ENCODE data around the gene LRRC61.

LRRC61 gene

DNA sequence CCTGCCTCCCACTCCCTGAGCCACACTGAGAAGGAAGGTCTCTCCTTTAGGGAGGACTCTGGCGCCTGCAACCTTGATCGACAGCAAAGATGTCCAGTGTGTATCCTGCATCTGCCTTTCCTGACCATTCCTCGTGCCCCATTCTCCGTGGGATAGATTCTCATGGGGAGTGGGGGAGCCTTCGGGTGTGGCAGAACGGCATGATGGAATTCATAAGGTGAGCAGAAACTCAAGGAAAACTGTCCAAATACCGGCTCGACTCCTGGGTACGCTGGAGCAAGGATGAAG lies 18.9 kb downstream of the LRRC61 start:
- Histone ChIP-seq H3K4me1 (ENCODE audit: insufficient read depth, low read length) (peaks cover 3% of the 10 kb centered on the region; the same call in 1 of the 2 replicates), H3K9ac (ENCODE audit: low read depth, low read length) (peak overlapping the region; percentile 51), H3K36me3 (ENCODE audit: insufficient read depth, low read length) (no peaks in the 10 kb centered on the region), H3K9me3 (ENCODE audit: control insufficient read depth, insufficient read depth, low read length) (no peaks in the 10 kb centered on the region)

DNA sequence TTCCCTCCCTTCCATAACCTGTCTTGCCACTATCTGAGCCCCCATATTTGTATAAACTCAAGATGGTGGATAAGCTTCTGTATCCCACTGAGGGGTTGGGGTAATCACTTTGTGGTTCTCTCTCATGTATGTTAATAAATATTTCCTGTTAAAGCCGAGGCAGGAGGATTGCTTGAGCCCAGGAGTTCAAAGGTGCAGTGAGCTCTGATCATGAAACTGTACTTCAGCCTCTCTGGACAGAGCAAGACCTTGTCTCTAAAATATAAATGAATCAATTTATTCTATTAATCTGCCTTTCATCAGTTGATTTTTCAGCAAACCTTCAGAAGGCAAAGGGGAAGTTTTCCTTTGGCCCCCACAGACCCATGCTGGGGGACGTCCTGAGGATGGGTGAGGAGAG lies 20.1 kb downstream of the LRRC61 start:
- H3K4me1 ChIP-seq (ENCODE audit: insufficient read depth, low read length), result peaks cover 3% of the 10 kb centered on the region; the same call in 1 of the 2 replicates
- H3K9ac ChIP-seq (ENCODE audit: low read depth, low read length), result no peak overlapping the region
- peaks cover 2% of the 10 kb centered on the region for H3K9me3 ChIP-seq (ENCODE audit: control insufficient read depth, insufficient read depth, low read length)
- no peaks in the 10 kb centered on the region for H3K36me3 ChIP-seq (ENCODE audit: insufficient read depth, low read length)

DNA sequence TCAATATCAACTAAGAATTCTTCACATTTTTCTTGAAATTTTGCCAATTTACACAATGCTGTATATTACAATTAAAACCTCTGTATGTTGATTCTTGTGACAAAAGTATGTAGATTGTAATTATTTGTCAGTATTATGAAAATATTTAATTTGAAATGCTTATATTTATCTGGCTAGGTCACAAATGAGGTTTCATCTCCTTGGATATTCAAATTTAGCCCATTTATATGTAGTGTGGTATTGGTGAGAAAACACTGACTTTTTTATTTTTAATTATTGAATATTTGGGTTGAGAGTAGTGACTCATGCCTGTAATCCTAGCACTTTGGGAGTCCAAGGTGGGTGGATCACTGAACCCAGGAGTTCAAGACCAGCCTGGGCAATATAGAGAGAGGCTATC lies 21.1 kb downstream of the LRRC61 start:
- H3K4me1 ChIP-seq (ENCODE audit: insufficient read depth, low read length), result peaks cover 3% of the 10 kb centered on the region; the same call in 1 of the 2 replicates
- peaks cover 5% of the 10 kb centered on the region for H3K9me3 ChIP-seq (ENCODE audit: control insufficient read depth, insufficient read depth, low read length)
- no peaks in the 10 kb centered on the region for H3K36me3 ChIP-seq (ENCODE audit: insufficient read depth, low read length)
- H3K9ac ChIP-seq (ENCODE audit: low read depth, low read length), result no peak overlapping the region

DNA sequence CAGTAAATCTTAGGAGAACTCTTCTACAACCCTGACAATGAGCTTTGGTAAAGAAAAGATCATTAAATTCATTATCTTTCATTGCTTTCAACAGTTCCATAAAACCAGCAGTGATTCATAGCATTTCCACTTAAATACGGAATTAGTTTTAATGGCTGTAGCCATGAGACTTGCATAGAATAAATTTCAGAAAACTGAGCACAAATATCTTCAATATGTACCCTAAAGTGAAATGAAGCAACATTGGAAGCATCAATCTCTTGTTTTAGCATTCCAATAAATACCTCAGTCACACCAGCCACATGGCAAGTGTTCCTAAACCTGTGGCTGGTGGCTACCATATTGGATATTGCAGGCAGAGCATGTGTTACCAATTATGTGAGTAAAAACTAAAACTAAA lies 21.9 kb downstream of the LRRC61 start:
- H3K9me3 ChIP-seq (ENCODE audit: control insufficient read depth, insufficient read depth, low read length), result peaks cover 5% of the 10 kb centered on the region
- H3K4me1 ChIP-seq (ENCODE audit: insufficient read depth, low read length), result peaks cover 3% of the 10 kb centered on the region; the same call in 1 of the 2 replicates
- H3K36me3 ChIP-seq (ENCODE audit: insufficient read depth, low read length), result no peaks in the 10 kb centered on the region
- no peak overlapping the region for H3K9ac ChIP-seq (ENCODE audit: low read depth, low read length)

DNA sequence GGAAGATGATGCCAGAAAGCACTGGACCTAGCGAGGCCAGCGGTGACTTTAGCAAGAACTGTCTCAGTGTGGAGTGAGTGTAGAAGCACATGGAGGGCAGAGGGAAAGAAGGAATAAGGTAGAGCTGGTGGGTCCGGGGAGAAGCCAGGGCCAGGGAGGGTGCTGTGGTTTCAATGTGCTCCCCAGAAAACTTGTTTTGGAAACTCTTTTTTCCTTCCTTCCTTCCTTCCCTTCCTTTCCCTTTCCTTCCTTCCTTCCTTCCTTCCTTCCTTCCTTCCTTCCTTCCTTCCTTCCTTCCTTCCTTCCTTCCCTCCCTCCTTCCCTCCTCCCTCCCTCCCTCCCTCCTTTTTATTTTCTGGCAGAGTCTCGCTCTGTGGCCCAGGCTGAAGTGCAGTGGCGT lies 23.8 kb downstream of the LRRC61 start:
- 0 out of 2 replicates have a peak, but pooled peaks cover 3% of the 10 kb centered on the region for H3K4me1 ChIP-seq (ENCODE audit: insufficient read depth, low read length)
- H3K36me3 ChIP-seq (ENCODE audit: insufficient read depth, low read length), result no peaks in the 10 kb centered on the region
- peaks cover 5% of the 10 kb centered on the region for H3K9me3 ChIP-seq (ENCODE audit: control insufficient read depth, insufficient read depth, low read length)
- H3K9ac ChIP-seq (ENCODE audit: low read depth, low read length), result no peak overlapping the region

DNA sequence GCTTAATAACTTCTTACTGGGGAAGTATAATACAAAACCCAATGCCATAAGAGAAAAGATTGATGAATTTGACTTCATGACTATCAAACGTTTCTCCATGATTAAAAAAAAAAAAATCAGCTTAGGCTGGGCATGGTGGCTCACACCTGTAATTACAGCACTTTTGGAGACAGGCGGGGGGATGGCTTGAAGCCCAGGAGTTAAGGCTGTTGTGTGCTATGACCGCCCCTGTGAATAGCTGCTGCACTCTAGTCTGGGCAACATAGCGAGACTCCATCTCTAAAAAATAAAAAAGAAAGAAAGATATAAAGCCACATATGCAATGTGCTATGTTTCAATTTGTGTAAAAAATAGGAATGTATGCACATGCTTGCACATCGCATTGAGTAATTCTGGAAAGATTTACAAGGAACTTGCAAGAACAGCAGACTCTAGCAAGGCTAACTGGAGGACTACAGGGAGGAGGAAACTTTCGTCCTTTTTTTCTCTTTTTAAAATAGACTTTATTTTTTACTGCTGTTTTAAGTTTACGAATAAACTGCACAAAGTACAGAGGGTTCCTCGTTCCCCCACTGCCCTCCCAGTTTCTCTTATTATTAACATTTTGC lies 28.5 kb downstream of the LRRC61 start:
- Histone ChIP-seq H3K9ac (ENCODE audit: low read depth, low read length) (no peak overlapping the region), H3K4me1 (ENCODE audit: insufficient read depth, low read length) (no peaks in the 10 kb centered on the region), H3K36me3 (ENCODE audit: insufficient read depth, low read length) (no peaks in the 10 kb centered on the region), H3K9me3 (ENCODE audit: control insufficient read depth, insufficient read depth, low read length) (peaks cover 5% of the 10 kb centered on the region)

DNA sequence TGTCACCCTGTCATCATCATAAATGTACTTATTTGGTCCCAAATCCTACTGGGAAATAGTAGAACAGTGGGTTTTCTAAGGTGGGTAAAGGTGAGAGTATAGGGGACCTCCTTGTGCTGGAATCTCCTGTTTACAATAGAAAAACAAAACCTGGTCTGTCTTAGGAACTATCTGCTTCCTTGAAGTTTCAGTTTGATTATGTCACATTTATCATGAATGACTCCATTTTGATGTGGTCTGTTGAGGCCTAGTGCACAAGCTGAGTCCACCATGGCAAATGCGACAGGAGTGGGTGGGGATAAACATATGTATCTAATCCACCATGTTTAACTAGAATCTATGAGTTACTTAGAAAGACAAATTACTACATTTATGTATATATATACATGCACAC lies 32.5 kb downstream of the LRRC61 start:
- Histone ChIP-seq H3K36me3 (ENCODE audit: insufficient read depth, low read length) (no peaks in the 10 kb centered on the region), H3K9me3 (ENCODE audit: control insufficient read depth, insufficient read depth, low read length) (no peaks in the 10 kb centered on the region), H3K9ac (ENCODE audit: low read depth, low read length) (no peak overlapping the region), H3K4me1 (ENCODE audit: insufficient read depth, low read length) (peaks cover 14% of the 10 kb centered on the region)

DNA sequence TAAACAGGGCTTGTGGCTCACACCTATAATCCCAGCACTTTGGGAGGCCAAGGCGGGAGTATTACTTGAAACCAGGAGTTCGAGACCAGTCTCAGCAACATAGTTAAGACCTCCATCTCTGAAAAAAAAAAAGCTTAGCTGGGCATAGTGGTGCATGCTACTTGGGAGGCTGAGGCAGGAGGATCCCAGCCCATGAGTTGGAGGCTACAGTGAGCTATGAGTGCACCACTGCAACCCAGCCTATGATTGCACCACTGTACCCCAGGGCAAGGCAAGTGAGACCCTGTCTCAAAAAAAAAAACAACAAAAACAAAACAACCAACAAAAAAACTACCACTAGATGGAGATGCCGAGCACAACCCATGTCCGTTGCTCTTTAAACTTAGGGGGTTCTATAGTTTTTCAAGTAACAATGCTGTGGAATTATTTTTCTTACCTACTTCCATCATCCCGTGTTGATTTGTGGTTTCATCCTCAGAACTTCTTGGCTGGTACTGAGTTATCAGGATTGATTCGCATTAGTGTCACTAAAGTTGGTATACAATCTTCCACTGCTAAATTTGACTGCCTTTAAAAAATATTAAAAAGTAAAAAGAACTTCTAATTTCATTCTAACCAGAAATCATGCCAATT lies 33.2 kb downstream of the LRRC61 start:
- H3K4me1 ChIP-seq (ENCODE audit: insufficient read depth, low read length), result peaks cover 16% of the 10 kb centered on the region
- H3K9me3 ChIP-seq (ENCODE audit: control insufficient read depth, insufficient read depth, low read length), result no peaks in the 10 kb centered on the region
- H3K9ac ChIP-seq (ENCODE audit: low read depth, low read length), result no peak overlapping the region
- H3K36me3 ChIP-seq (ENCODE audit: insufficient read depth, low read length), result no peaks in the 10 kb centered on the region

DNA sequence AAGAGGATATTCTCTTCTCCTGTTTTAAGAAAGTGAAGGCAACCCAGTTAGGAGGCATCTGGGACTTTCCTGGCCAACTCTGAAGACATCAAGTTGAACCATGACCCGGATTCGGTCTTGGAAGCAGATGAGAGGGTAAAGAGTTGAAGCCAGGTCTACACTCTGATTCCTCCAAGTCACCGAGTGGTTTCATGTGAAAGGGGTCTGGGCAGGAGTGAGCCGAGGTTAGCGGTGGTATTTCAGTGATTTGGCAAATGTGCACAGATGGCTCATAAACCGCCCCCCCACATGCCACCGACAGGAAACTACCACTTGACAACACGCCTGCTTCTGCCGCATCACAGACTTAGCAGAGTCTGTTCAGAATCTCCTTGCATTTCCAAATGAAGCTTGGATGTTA lies 34.1 kb downstream of the LRRC61 start:
- Histone ChIP-seq H3K36me3 (ENCODE audit: insufficient read depth, low read length) (no peaks in the 10 kb centered on the region), H3K4me1 (ENCODE audit: insufficient read depth, low read length) (peaks cover 25% of the 10 kb centered on the region), H3K9ac (ENCODE audit: low read depth, low read length) (no peak overlapping the region), H3K9me3 (ENCODE audit: control insufficient read depth, insufficient read depth, low read length) (no peaks in the 10 kb centered on the region)

DNA sequence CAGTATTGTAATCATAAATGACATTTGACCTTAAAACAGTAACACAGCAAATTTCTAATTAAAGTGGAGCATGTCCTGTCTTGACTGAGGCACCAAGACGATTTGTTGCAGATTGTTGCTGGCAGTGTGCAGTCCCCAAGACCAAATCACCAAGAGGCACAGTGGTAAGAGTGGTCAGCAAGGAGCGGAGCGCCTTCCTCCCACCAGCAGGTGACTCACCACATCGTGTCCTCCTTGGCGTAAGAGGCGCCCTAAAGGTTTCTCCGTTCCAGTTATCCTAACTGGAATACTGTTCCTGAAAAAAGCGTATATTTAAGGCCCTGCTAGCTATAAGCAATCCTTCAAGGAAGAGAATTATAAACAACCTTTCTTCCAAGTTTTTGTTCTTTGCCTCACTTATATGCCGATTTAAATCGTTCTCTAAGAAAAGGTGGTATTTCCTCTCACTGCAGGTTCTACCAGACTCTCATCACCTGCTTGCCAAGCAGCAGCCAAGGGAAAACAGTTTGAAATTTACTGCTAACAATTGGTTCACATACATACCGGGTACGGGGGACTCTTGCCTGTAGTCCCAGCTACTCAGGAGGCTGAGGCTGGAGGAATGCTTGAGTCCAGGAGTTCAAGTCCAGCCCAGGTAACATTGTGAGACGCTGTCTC lies 34.7 kb downstream of the LRRC61 start:
- Histone ChIP-seq H3K4me1 (ENCODE audit: insufficient read depth, low read length) (peaks cover 27% of the 10 kb centered on the region), H3K9ac (ENCODE audit: low read depth, low read length) (no peak overlapping the region), H3K9me3 (ENCODE audit: control insufficient read depth, insufficient read depth, low read length) (no peaks in the 10 kb centered on the region), H3K36me3 (ENCODE audit: insufficient read depth, low read length) (no peaks in the 10 kb centered on the region)

DNA sequence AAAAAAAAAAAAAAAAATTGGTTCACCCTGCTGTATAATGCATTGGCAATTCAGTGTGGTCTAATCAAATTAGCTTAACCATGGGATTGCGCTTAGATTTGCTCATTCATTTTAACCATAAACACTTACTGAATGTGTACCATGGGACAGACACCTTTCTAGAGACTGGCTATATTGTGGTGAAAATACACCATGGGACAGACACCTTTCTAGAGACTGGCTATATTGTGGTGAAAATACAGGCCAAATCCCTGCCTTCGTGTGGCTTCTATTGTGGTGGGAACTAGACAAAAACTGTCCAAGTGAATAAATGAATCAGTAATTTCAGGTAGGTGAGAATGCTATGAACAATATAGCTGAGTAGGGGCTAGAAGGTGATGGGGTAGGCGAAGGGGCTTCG lies 35.3 kb downstream of the LRRC61 start:
- H3K4me1 ChIP-seq (ENCODE audit: insufficient read depth, low read length), result peaks cover 27% of the 10 kb centered on the region
- H3K9me3 ChIP-seq (ENCODE audit: control insufficient read depth, insufficient read depth, low read length), result no peaks in the 10 kb centered on the region
- no peak overlapping the region for H3K9ac ChIP-seq (ENCODE audit: low read depth, low read length)
- H3K36me3 ChIP-seq (ENCODE audit: insufficient read depth, low read length), result no peaks in the 10 kb centered on the region

DNA sequence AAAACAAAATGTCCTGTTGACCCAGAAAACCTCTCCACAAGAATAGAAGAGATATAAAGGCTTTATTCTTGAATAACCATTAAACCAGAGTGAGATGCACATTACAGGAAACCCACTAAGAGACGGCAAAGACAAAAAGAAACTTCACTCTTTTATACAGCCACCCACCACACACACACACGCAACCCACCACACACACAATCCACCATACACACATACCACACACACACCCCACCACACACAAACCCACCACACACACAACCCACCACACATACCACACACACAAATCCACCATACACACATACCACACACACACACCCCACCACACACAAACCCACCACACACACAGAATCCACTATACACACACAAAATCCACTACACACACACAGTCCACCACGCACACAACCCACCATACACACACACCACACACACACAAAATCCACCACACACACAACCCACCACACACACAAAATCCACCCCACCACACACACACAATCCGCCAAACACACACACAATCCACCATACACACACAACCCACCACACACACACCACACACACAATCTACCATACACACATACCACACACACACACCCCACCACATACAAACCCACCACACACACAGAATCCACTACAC lies 36.0 kb downstream of the LRRC61 start:
- H3K4me1 ChIP-seq (ENCODE audit: insufficient read depth, low read length), result peaks cover 27% of the 10 kb centered on the region
- H3K36me3 ChIP-seq (ENCODE audit: insufficient read depth, low read length), result no peaks in the 10 kb centered on the region
- H3K9me3 ChIP-seq (ENCODE audit: control insufficient read depth, insufficient read depth, low read length), result no peaks in the 10 kb centered on the region
- H3K9ac ChIP-seq (ENCODE audit: low read depth, low read length), result no peak overlapping the region

DNA sequence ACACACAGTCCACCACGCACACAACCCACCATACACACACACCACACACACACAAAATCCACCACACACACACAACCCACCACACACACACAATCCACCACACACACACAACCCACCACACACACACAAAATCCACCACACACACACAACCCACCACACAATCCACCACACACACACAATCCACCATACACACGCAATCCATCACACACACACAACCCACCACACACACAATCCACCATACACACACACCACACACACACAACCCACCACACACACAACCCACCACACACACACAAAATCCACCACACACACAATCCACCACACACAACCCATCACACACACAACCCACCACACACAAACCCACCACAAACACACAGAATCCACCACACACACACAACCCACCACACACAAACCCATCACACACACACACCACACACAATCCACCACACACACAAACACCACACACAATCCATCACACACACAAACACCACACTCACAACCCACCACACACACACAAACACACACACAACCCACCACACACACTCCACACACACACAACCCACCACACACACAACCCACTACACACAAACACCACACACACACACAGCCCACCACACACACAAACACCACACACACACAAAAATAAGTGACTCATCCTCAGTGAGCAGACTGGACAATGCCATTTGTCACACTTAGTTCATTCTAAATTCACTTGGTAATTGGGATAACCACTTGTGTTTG lies 36.6 kb downstream of the LRRC61 start:
- H3K4me1 ChIP-seq (ENCODE audit: insufficient read depth, low read length), result peaks cover 27% of the 10 kb centered on the region
- no peak overlapping the region for H3K9ac ChIP-seq (ENCODE audit: low read depth, low read length)
- no peaks in the 10 kb centered on the region for H3K9me3 ChIP-seq (ENCODE audit: control insufficient read depth, insufficient read depth, low read length)
- H3K36me3 ChIP-seq (ENCODE audit: insufficient read depth, low read length), result no peaks in the 10 kb centered on the region

DNA sequence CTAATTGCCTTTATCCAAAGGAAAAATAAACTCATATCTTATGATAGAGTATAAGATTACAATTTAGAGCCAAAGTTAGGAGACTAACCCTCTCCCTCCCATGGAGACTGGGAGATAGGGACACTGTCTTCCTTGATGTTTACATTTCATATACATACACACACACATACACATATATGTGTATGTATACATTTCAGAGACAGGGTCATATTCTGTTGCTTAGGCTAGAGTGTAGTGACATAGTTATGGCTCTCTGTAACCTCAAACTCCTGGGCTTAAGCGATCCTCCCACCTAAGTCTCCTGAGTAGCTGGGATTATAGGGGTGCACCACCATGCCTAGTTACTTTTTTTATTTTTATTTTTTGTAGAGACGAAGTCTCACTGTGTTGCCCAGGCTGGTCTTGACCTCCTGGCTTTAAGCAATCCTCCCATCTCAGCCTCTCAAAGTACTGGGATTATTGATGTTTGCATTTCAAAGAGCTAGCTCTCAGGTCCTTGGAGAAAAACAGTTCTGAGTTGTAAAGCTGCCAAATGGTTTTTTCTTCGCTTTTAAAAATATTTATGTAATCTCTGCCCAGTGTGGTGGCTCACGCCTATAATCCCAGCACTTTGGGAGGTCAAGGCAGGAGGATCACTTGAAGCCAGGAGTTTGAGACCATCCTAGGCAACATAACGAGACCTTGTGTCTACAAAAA lies 37.4 kb downstream of the LRRC61 start:
- Histone ChIP-seq H3K36me3 (ENCODE audit: insufficient read depth, low read length) (no peaks in the 10 kb centered on the region), H3K4me1 (ENCODE audit: insufficient read depth, low read length) (peaks cover 27% of the 10 kb centered on the region), H3K9me3 (ENCODE audit: control insufficient read depth, insufficient read depth, low read length) (no peaks in the 10 kb centered on the region), H3K9ac (ENCODE audit: low read depth, low read length) (no peak overlapping the region)
